ENCODE measurements around the gene HOXA6. TPM values are rescaled to one million over a fixed set of nuclear protein-coding genes. Genes with fewer than 3 reads are reported as not detected.

HOXA6 gene
- total and polyA plus RNA-seq, 2 experiments from 2014 or later = not detected

GRCh38 chr7:27104341-27105058, 43.1 kb downstream of the HOXA6 start:
- TF ChIP-seq STAT1 (IDR thresholded peaks at IDR 0.05; ENCODE audit: unreplicated experiment) (no peak), ZNF462 (CRISPR knock-in tag; IDR thresholded peaks at IDR 0.05) (no peak), REST (IDR thresholded peaks at IDR 0.05; ENCODE audit: unreplicated experiment) (no peak), CREB1 (CRISPR knock-in tag; IDR thresholded peaks at IDR 0.05; ENCODE audit: low read depth) (no peak), EZH2phosphoT487 (IDR thresholded peaks at IDR 0.05; ENCODE audit: unreplicated experiment) (peak; percentile 61), ETS1 (IDR thresholded peaks at IDR 0.05) (no peak), ZNF331 (CRISPR knock-in tag; IDR thresholded peaks at IDR 0.05; ENCODE audit: low read depth) (no peak), POLR2AphosphoS5 (IDR thresholded peaks at IDR 0.05; ENCODE audit: low read depth) (no peak), EZH2 (IDR thresholded peaks at IDR 0.05; ENCODE audit: low read depth, unreplicated experiment) (peak; percentile 81), ZNF114 (CRISPR knock-in tag; IDR thresholded peaks at IDR 0.05) (no peak), NANOG (IDR thresholded peaks at IDR 0.05; ENCODE audit: borderline replicate concordance) (no peak), CTCF (conservative IDR thresholded peaks at IDR 0.05; ENCODE audit: low read depth in 2 of 2) (no peak)
- H3K4me2 ChIP-seq = no peak overlapping the region
- H3K27me3 Mint-ChIP-seq (ENCODE audit: insufficient read depth, low read depth, poor library complexity) = peaks cover 100% of the 10 kb centered on the region

More at GRCh38 chr7:27104341-27105058, 43.1 kb downstream of the HOXA6 start:
- peaks cover 35% of the 10 kb centered on the region for H3K4me1 Mint-ChIP-seq
- Histone ChIP-seq H3K36me3 (ENCODE audit: insufficient read depth) (no peaks in the 10 kb centered on the region), H3K27me3 (ENCODE audit: insufficient read depth) (peaks cover 100% of the 10 kb centered on the region), H4K20me1 (replicated peaks; ENCODE audit: insufficient read depth) (peaks cover 75% of the 10 kb centered on the region), H3K79me2 (replicated peaks; ENCODE audit: insufficient read depth) (no peaks in the 10 kb centered on the region), H3K9me2 (ENCODE audit: insufficient read depth) (no peaks in the 10 kb centered on the region), H3K4me3 (no peak overlapping the region), H3K27ac (ENCODE audit: low read depth) (no peak overlapping the region), H3K4me1 (ENCODE audit: insufficient read depth) (peaks cover 43% of the 10 kb centered on the region), H3F3A (replicated peaks; ENCODE audit: low read depth) (peaks cover 52% of the 10 kb centered on the region), H2AFZ (no peak overlapping the region)
- H3K4me3 Mint-ChIP-seq = no peak overlapping the region
- no peak for DNase-seq (ENCODE audit: low spot score)
- ATAC-seq = no peak
- H3K36me3 Mint-ChIP-seq (ENCODE audit: low read depth) = no peaks in the 10 kb centered on the region; the same call in 2 of the 3 replicates
- no peak overlapping the region for H3K27ac Mint-ChIP-seq
- peaks cover 2% of the 10 kb centered on the region; the same call in 1 of the 3 replicates for H3K9me3 Mint-ChIP-seq

All from GM23338 (cell line).